Psoas muscle (tissue), 8 donors: ENCODE measurements around the gene SPACA9. TPM values are rescaled to one million over a fixed set of nuclear protein-coding genes. Genes with fewer than 3 reads are reported as not detected.

Source experiments
- ATAC-seq, 4 donors: fragments of 200-7000 bp; cut with Tn5 transposase; one replicate each; pipeline ENCODE4 v1.9.1; 2020; ENCODE audit warnings: moderate library complexity in 3 of 4, mild to moderate bottlenecking in 2 of 4
- DNase-seq, 2 donors: peaks; one replicate each; pipeline ENCODE4 v3.0.0-alpha.2; 2020
- H3K27ac ChIP-seq: fragments of 200-600 bp; one replicate; pipeline ENCODE4 v1.8.0; 2022
- H3K27me3 ChIP-seq, 3 donors: fragments of 200-600 bp in 1 of 3; one replicate each; pipeline versions ENCODE4 v1.6.1 to v1.8.0; 2013 to 2022; ENCODE audit warnings: low read length in 2 of 3, mild to moderate bottlenecking in 2 of 3, moderate library complexity in 1 of 3; ENCODE audit not compliant: insufficient read depth in 3 of 3
- H3K36me3 ChIP-seq, 2 donors: fragments of 200-600 bp in 1 of 2; one replicate each; pipeline versions ENCODE4 v1.6.1 to v1.8.0; 2013 to 2022; ENCODE audit warnings: low read depth in 1 of 2, mild to moderate bottlenecking in 1 of 2, moderate library complexity in 1 of 2; ENCODE audit not compliant: insufficient read depth in 1 of 2
- H3K4me1 ChIP-seq: fragments of 200-600 bp; one replicate; pipeline ENCODE4 v1.8.0; 2022
- H3K4me3 ChIP-seq: fragments of 200-600 bp; one replicate; pipeline ENCODE4 v1.8.0; 2022; ENCODE audit warnings: mild to moderate bottlenecking
- H3K9me3 ChIP-seq: fragments of 200-600 bp; one replicate; pipeline ENCODE4 v1.8.0; 2022
- CTCF ChIP-seq: fragments of 200-600 bp; IDR thresholded peaks from one replicate; pipeline ENCODE4 v1.8.0; 2022; ENCODE audit warnings: antibody characterized with exemption
- WGBS, 3 donors: extraction: QIAGEN DNeasy Blood & Tissue Kit; methylation state at CpG; one replicate each; pipeline versions ENCODE4 v1.1.6 to v1.1.7; 2013; 5-methylcytosine and 5-hydroxymethylcytosine counted together
- intact Hi-C, 2 donors: fragments of 100-400 bp; cut with DNase I; formaldehyde crosslinking; loops; one replicate each; pipeline versions ENCODE4 v1.11.0 to v1.14.2; 2022
- polyA plus RNA-seq, 3 donors: library from polyadenylated mRNA; stranded (reverse); fragments of 200-250 nt; gene quantifications; one replicate each; pipeline ENCODE4 v1.2.3, GENCODE V29; 2013
- total RNA-seq, 4 donors: library from RNA; stranded (reverse); fragmentation: NEBNext Ultra II Directional in 2 of 4; extraction: Animal tissue kit (Norgen Biotek cat#: 25700) in 2 of 4; gene quantifications; one replicate each; pipeline versions ENCODE4 v1.2.1 to v1.2.4, GENCODE V29; 2021 to 2023
- donor health status: healthy with polysubstance abuse.
- donor health status: DM: no; HTN: no; CAD: no; lungs with moderate emphysema.
- donor health status: Bipolar disorder and iron deficiency.
- donor health status: healthy.
- donor health status: DM: yes; HTN: yes; CAD: no.
- donor health status: DM: no; HTN: no; CAD: no.
- donor health status: DM: no; HTN: no; CAD: no.
- donor health status: DM: yes; HTN: yes; CAD: no.

SPACA9 gene
- total and polyA plus RNA-seq, 7 donors: 0.64 to 3.6 (median 1.1) TPM

- Histone ChIP-seq H3K4me3 (no peak overlapping the region), H3K27ac (no peak overlapping the region), H3K36me3 (peaks cover 24 to 100% of the 10 kb centered on the region in 2 donors), H3K4me1 (no peaks in the 10 kb centered on the region), H3K27me3 (no peaks in the 10 kb centered on the region), H3K9me3 (no peaks in the 10 kb centered on the region)
- WGBS, 3 donors: 53 to 69% (median 55%) methylated on average over 6 of the region's 6 CpGs
- intact Hi-C loops: no loop called here
- TF ChIP-seq CTCF: no peak
- DNase-seq: no peak
- ATAC-seq: peak in 1 of 4 donors; percentile 43
Measured at GRCh38 chr9:132896906-132897305, 18.2 kb downstream of the SPACA9 start.

- Histone ChIP-seq H3K4me1 (no peaks in the 10 kb centered on the region), H3K36me3 (peaks cover 19 to 98% of the 10 kb centered on the region in 2 donors), H3K27me3 (no peaks in the 10 kb centered on the region), H3K4me3 (no peak overlapping the region), H3K9me3 (no peaks in the 10 kb centered on the region), H3K27ac (no peak overlapping the region)
- intact Hi-C loops: no loop called here
- ATAC-seq: no peak
- TF ChIP-seq CTCF: no peak
- 93 to 95% (median 95%) methylated on average over 7 of the region's 7 CpGs for WGBS, 3 donors
- DNase-seq: no peak
Measured at GRCh38 chr9:132898051-132898450, 19.4 kb downstream of the SPACA9 start.

- no peaks in the 10 kb centered on the region for H3K9me3 ChIP-seq
- no peaks in the 10 kb centered on the region for H3K27me3 ChIP-seq
- intact Hi-C loops: no loop called here
- no peaks in the 10 kb centered on the region for H3K4me1 ChIP-seq
- H3K4me3 ChIP-seq: no peak overlapping the region
- DNase-seq: peak; percentile 53 to 66
- peak; percentile 91 for TF ChIP-seq CTCF
- no peak overlapping the region for H3K27ac ChIP-seq
- H3K36me3 ChIP-seq: peaks cover 16 to 98% of the 10 kb centered on the region in 2 donors
- WGBS, 3 donors: 21 to 28% (median 25%) methylated on average over 11 of the region's 11 CpGs
- peak; percentile 57 to 88 (median 85) for ATAC-seq
Measured at GRCh38 chr9:132901858-132902831, 23.4 kb downstream of the SPACA9 start.

GRCh38 chr9:132903574-132904492, 25.1 kb downstream of the SPACA9 start:
- peaks cover 13 to 97% of the 10 kb centered on the region in 2 donors for H3K36me3 ChIP-seq
- no peaks in the 10 kb centered on the region for H3K4me1 ChIP-seq
- 78 to 82% (median 80%) methylated on average over 13 of the region's 13 CpGs for WGBS, 3 donors
- TF ChIP-seq CTCF: no peak
- no peak overlapping the region for H3K4me3 ChIP-seq
- intact Hi-C loops: no loop called here
- H3K9me3 ChIP-seq: no peaks in the 10 kb centered on the region
- H3K27me3 ChIP-seq: no peaks in the 10 kb centered on the region
- no peak overlapping the region for H3K27ac ChIP-seq
- ATAC-seq (no peak), DNase-seq (no peak)
